Measurements from ENCODE around the gene HARBI1.
"Not testable (repeated sequence)": the region's sequence is repeated elsewhere in the genome, so short reads cannot be mapped to it uniquely, and the experiment has no call there.

Gene HARBI1

DNA sequence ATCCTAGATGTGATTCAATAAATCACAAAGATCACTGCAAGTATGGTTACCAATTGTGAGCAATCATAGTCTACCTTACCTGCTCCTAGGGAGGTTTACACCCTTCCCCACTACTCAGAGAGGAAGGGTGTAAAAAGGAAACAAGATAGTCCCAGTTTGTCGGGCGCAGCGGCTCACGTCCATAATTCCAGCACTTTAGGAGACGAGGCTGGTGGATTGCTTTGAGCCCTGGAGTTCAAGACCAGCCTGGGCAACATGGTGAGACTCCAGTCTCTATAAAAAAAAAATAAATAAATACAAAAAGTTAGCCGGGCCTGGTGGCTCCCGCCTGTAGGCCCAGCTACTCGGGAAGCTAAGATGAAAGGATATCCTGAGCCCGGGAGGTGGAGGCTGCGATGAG is 22.2 kb downstream of the HARBI1 start:
- no peak for FAIRE-seq

DNA sequence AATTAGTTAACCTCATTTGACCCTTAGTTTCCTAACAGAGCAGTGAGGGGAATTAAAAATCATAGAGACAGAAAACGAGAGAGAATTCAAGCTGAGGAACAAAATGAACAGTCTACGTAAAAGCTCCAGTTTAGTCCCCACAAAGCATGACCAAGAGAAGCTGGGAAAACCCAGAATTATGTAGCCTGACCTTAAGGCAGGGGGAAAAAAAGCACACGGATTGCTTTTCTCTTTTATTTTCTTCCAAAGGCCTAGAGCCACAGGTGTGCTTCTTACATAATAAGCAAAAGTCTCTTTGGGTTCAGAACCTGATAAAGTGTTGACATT is 22.7 kb downstream of the HARBI1 start:
- no peak for FAIRE-seq

DNA sequence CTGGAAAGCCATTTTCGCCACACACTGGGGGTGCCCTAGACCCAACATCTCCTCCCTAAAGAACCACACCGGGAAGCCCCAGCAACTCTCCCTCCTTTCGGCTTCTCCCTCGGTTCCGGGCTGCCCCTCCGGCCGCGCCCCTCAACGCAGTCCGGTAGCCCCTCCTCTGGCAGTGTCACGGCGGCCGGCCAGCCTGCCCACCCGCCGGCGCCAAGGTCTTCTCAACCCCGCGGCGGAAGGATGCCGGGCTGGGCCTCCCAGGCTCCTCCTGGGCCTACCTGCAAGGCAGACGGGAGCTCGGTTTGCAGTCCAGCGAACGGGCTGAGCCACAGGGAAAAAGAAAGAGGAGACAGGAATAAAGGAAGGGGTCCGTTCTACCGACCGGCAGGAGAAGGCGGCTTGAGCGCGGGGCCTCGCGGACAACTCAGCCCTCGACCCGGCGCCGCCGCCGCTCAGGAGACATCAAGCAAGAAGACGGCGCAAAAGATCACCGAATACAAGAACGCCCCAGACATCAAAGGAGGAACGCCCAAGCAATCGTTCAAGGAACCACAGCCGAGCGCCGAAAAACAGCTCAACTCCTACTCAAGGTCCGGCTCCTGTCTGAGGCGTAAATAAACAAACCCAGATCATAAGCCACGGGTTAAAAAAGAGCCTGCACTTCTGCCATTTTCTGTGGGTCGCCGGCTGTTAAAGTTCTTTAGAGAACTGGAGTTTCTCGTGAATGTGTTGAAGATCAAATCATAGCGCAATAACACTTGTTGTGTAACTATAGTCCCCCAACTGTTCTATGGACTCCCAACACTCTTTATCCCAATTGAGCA is 23.3 kb downstream of the HARBI1 start, which contains the start of gene AMBRA1:
Gene AMBRA1, minus strand, starts transcription at position 474 of the 824 bp plus-strand sequence. CDS start 45,643 bp downstream, outside the sequence.
- FAIRE-seq, result no peak

DNA sequence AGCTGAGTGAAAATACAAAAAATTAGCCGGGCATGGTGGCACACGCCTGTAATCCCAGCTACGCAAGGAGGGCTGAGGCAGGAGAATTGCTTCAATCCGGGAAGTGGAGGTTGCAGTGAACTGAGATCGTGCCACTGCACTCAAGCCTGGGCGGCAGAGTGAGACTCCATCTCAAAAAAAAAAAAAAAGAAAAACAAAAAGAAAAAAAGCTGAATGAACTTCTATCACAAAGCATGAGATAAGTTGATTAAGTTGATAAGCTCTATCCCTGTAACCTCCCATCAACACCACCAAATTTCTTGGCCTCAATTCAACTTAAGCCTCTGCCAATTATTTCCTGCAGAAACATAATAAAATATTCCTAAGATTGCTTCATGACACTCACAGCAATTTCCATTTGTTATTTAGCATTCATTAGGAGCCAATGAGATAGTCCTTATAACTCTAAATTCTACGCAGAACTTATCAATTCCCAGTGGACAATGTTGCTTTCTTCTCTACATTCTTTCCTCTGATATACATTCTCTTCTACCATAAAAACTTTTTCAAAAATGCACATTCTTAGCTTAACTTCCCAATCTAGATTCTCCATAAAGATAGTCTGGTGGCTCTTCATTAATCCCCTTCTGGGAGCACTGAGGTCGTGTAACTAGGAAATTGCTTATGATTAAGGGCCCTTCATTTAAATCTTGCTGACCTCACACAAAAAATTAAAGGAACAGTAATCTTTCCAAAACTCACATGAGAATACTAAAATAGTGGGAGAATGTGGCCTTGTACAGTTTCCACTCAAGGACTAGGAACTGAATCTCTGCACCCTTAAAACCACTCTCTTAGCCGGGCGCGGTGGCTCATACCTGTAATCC is 26.1 kb downstream of the HARBI1 start:
- no peak for FAIRE-seq

DNA sequence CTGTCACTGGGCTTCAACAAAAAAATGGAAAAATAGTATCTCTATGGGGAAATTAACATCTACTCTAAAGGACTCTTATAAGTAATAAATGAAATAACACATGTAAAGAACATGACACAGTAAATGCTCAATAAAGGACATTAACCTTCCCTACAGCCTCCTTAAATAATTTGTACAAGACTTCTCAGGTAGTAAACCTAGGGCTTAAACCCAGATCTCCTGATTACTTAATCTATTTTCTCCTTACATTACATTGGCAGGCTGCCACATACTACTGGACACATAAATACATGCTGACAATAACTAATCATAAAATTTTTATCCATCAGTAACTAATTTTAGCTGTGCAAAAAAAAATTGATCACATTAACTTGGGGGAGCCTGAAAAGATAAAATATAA is 28.1 kb downstream of the HARBI1 start:
- FAIRE-seq, result no peak

DNA sequence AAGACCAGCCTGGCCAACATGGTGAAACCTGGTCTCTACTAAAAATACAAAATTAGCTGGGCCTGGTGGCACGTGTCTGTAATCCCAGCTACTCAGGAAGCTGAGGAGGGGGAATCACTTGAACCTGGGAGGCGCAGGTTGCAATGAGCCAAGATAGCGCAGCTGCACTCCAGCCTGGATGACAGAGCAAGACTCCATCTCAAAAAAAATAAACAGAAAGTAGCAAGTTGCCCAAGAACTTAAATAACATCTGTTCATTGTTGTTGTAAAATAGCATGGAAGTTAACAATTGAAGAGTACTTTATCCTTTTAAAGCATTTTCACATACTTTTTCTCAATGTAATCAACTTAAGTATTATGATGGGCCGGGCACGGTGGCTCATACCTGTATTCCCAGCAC is 28.9 kb downstream of the HARBI1 start:
- FAIRE-seq, result no peak

DNA sequence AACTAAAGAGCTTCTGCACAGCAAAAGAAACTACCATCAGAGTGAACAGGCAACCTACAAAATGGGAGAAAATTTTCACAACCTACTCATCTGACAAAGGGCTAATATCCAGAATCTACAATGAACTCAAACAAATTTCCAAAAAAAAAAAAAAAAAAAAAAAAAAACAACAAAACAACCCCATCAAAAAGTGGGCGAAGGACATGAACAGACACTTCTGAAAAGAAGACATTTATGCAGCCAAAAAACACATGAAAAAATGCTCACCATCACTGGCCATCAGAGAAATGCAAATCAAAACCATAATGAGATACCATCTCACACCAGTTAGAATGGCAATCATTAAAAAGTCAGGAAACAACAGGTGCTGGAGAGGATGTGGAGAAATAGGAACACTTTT is 33.5 kb downstream of the HARBI1 start:
- not testable (repeated sequence) for FAIRE-seq

DNA sequence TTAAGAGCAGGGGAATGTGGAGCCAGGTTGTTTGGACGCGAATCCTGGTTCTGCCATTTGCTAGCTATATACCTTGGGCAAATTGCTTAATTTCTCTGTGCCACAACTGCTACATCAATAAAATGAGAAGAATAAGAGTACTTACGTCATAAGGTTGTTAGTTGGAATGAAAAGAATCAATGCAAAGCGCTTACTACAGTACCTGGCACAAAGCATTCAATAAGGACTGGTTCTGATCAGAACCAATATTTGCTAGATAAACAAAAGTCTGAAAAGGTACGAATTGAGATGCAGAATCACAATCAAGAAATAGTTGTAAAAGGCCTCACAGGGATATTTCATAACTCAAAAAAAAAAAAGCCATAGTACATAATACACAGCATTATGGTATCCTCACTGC is 34.4 kb downstream of the HARBI1 start:
- FAIRE-seq, result no peak

DNA sequence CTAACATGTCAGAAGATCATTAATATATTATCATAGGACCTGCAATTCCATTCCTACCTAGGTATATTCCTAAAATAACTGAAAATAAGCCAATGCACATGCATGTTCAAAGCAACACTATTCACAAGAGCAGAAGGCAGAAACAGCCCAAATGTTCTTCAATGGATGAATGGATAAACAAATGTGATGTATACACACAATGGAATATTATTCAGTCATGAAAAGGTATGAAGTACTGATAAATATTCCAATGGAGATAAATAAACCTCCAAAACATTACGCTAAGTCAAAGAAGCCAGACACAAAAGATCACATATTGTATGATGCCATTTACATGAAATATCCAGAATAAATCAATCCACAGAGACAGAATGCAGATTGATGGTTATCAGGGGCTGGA is 40.0 kb downstream of the HARBI1 start:
- no peak for FAIRE-seq

DNA sequence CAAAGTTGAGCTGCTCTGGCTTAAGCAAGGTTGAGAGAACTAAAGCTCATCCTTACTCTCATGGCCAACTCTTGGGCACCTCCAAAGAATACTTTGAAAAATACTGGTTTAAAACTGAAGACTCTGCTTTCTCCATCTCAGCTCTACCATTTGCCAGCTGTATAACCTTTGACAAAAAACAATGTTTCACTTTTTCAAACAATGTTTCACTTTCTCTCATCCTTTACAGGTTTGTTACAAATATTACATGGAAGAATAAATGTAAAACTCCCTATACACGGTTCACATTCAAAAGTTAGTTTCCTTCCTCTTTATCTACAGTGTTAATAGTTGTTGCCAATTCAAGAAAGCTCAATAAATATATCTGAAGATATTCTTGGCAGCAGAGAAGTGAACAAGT is 42.4 kb downstream of the HARBI1 start:
- FAIRE-seq, result no peak

DNA sequence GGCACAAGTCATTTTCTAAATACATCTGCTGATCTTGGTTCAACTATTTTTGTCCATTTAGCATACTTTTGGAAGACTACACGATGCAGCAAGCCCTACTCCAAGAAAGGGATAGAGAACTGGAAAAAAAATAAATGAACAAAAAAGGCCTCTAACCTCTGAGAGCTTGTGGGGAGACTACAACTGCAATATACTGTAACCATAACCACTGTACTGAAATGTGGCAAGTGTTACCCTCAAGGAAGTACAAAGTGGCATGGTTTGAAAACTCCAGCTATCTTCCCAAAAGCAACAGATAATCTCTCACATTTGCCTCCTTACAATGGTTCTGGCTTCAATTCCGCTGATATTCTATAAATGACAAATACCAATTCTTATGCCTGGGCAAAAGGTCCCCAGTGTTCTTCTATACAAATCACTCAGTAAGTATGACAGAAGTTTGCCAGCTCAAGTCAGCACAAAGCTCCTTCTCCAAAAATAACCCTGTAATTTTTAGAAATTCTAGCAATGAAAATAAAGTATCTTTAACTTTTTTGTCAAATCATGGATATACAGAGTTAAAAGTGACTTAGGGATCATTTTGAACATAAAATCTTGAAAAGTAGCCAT is 46.1 kb downstream of the HARBI1 start:
- FAIRE-seq, result no peak

DNA sequence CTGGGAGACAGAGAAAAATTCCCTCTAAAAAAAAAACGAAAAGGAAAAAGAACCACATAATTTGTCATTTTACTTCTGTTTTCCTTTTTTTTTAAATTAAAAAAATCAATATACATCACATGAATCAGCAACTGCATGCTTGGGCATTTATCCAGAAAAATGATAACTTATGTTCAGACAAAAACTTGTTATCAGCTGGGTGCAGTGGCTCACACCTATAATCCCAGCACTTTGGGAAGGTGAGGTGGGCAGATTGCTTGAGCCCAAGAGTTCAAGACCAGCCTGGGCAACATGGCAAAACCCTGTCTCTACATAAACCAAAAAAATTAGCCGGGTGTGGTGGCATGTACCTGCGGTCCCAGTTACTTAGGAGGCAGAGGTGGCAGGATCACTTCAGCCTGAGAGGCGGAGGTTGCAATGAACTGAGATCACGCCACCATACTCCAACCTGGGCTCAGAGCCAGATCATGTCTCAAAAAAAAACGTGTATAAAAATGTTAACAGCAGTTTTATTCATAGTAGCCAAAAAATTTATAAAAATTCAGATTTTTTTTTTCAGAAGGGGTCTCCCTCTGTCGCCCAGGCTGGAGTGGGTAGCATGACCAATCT is 51.7 kb downstream of the HARBI1 start:
- no peak for FAIRE-seq

DNA sequence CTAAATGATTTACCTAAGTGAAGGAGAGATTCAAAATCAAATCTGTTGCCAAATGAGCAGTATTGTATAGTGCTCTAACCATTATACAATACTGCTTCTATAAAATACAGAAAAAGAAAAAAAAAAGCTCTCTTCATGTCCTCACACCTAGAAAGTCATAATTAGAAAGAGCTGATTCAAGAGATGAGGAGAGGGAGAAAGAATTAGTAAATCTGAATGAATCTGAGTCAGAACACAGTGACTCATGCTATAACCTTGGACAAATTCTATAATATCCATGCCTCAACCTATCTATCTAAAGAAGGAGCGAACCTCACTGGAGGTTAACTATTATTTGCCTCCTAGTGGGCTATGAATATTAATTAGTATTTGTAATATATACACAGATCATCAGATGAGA is 52.6 kb downstream of the HARBI1 start:
- no peak for FAIRE-seq

DNA sequence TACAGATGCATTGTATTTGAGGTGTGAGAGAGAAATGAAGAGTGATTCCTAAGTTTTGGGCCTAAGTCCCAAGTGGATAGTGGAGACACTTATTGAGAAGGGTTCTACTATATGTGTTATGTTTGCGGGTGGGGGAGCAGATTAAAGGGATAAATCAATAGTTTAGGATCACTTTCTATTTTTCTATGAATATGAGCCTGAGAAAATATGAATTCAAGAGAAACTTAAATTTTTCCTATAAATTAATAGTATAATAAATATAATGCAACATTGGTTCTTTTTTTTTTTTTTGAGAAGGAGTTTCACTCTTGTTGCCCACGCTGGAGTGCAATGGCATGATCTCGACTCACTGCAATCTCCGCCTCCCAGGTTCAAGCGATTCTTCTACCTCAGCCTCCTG is 54.5 kb downstream of the HARBI1 start:
- FAIRE-seq, result no peak

DNA sequence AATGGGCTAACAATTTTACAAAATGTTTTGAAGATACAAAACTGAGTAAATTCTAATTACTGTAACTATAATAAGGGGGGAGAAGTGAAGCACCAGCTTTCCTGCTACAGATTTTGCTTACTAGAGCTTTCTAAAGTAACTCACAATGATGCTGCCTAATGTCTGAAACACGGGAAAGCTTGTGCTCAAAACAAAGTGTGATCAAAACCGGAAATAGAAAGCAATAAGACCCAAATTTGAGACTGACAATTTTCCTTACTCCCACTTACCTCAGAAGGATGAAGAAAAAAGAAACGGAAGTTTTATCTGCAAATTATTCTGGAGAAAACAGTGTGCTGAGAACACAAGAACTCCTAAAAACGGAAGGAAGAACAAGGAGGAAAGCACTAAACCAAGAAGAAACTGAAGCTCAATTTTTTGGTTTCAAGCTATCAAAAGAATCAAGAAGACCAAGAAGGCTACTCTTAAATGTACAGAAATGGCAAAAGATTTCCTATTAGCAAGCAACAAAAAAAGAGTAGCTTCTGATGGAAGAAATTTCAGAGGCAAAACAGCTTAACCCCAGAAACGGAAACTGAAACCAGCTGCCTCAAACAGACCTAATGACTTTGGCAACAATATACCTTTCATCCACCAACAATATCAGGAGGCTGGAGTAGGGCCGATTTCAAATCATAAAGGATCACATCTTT is 56.6 kb downstream of the HARBI1 start:
- no peak for FAIRE-seq

DNA sequence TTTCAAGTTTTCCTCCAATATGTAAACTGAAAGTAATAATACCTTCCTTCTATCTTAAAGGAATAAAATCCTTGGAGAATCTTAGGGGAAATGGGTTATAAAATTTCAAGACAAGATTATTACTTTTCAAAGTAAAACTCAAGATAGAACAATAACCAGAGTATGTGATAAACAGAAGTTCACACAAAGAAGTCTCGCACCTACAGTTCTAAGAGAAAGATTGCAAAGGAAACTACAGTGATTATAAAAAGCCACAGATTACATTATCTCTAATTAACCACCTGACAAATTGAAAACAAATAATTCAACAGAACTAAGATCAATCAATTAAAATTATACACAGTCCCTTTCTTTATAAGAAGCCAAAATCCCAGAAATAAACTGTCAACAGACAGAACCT is 57.2 kb downstream of the HARBI1 start:
- no peak for FAIRE-seq

DNA sequence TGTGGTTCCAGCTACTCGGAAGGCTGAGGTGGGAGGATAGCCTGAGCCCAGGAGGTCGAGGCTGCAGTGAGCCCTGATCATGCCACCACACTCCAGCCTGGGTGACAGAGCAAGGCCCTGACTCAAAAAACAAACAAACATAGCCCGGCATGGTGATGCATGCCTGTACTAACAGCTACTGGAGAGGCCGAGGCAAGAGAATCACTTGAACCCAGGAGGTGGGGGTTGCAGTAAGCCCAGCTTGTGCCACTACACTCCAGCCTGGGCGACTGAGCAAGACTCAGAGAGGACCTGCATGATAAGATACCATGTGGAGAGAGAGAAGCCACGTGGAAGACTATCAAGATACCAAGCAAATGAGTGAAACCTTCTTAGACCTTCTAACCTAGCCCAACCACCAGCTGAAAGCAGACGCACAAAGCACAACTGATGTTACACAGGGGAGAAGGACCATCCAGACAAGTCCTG is 59.3 kb downstream of the HARBI1 start:
- FAIRE-seq, result no peak

DNA sequence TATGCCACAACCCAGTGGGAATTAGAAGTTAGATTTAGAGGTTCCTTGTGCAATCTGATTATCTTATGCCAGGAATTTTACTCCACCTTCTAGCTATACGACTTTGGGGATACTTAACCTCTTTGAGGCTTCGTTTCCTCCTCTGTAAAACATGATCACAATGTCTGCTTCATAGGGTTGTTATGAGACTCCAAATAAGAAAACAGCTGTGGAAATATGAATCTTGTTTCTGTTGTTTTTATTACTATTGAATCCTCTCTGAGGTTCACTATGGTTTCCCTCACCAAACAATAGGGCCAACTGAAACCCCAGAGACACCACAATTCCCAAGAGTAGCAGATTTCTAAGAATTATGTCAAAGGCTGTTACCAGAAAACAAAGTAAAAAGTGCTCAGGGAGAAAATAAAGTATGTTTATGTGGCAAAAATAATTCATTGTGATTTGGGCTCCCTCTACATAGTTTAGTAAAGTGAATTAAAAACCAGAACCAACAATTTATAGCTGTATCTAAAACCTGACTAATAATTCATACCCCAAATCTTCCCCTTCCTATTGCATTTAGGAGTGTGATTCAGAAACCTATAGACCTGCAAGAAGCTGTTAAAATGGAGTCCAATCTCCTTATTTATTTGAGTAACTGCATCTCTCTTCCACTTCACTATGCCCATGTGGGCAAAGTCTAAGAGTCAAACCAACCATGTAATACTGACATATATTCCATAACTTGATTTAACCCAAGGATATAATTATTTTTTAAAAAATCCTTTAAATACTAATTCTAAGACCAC is 61.6 kb downstream of the HARBI1 start:
- FAIRE-seq, result no peak

DNA sequence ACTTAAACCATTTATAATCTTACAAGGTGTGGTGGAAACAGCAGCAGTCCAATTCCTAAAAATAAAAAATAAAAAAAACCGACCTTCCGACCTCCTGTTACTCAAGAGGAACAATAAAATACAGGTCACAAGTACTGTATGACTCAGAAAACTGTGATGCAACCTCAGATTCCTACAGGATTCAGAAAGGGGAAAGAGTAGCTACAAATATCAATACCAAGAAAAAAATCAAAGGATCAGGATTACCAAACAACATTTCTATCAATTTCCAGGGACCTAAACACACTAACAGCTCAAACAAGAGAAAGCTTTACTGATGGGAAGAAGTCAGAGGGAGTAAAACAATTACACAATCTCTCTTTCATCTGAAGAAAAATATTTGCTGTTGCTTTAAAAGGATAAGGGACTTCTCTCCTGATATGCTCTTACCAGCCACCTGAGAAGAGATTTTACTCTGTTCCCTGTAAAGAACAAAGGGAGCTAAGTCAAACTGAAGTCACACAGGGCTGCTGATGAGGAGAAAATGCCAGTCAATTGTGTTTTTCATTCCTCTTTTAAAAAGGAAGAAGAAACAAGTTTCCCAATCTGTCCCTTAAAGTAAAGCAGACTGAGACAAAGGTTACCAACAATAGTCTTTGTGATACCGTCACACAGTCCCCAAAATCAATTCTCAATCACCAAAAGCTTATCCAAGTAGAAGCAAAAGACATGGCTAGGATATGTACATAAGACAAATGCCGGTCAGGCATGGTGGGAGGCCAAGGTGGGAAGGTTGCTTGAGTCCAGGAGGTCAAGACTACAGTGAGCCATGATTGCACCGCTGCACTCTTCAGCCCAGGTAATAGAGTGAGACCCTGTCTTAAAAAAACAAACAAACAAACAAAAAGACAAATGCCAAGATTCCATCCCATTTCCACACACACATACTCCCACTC is 62.5 kb downstream of the HARBI1 start:
- FAIRE-seq, result no peak

DNA sequence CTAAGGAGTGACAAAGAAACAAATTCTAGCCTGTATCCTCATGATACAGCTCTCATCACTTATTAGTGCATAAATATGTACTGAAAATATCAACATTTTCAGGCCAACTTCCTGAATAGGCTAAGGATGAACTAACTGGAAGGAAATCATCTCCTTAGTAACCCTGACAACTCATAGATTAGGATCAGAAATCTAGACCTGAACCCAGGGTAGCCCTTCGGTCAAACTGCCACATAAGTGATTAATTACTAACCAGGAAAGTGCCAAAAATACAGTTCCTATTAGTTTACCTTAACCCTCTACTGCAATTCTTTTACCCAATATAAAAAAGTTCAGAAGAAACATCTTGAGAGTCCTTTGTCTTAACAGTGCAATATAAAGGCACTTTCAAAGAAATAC is 63.2 kb downstream of the HARBI1 start:
- no peak for FAIRE-seq

Measured in colon (tissue), 2 donors.